DMS53 treated with DMSO at 0.1 percent for 48 hours (cell line): Measurements from ENCODE around the gene NOTUM.

Source experiments
- DNase-seq: peaks from one replicate; lab custom pipeline; 2025; ENCODE audit not compliant: unreplicated experiment; lab: John Stamatoyannopoulos, UW

Gene NOTUM

DNA sequence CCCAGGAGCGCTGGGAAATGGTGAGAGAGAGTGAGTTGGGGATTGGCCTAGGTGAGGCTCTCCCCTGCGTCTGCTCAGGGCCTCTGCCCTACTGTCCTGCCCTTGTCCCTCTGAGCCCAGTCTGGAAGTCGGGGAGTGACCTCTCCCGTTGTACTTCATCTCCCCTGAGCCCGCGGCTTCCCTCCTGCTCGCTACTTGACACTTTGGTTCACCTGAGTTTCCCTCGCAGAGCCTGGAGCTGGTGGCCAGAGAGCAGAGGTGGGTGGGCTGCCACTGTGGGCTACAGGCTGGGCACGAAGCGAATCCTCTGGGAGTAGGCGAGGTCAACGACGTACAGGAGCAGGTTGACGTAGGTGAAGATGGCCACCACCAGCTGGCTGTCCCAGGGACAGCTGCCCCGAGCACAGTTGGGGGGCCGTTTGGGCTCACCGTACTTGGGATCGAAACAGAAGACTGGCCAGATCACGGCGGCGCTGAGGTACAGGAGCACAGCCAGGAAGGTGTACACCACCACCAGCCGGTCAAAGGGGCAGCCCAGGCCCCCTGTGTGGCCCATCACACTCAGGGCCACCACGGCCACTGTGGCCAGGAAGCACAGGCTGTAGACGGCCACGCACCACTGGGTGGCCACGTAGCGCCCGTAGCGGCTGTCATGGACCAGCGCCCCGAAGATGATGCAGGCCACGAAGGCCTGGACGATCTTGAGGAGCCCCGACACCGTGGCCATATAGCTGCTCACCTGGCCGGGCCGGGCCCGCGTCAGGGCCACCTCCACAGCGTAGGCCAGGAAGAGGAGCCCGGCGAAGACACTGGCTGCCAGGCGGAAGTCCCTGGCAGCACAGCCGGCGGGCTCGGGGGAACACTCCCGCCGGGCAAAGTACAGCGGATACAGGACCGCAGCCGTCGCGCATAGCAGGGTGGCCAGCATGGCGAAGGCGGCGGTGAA is 20.2 kb downstream of the NOTUM start:
- DNase-seq = no peak

DNA sequence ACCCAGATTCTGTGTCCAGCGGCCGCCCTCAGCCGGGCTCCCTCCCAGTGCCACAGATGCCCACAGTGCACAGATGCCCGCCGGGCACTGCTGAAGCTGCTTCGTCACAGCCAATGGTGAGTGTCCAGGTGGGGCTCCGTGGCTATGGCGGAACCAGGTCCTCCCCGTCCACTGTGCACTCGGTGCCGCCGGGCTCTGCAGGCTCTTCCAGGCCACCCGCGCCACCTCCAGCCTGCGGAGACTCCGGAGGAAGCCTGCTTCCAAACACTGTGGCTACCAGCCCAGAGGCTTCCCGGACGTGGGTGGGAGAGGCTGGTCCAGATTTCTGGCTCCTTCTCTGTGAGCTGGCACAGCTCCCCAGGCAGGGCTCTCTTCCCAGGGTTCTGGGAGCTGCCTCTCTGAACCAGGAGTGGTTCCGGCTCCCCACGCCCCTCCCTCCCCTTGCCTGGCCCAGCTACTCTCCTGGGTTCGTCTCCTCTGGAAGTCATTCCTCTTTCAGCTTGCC is 21.1 kb downstream of the NOTUM start:
- DNase-seq = no peak

DNA sequence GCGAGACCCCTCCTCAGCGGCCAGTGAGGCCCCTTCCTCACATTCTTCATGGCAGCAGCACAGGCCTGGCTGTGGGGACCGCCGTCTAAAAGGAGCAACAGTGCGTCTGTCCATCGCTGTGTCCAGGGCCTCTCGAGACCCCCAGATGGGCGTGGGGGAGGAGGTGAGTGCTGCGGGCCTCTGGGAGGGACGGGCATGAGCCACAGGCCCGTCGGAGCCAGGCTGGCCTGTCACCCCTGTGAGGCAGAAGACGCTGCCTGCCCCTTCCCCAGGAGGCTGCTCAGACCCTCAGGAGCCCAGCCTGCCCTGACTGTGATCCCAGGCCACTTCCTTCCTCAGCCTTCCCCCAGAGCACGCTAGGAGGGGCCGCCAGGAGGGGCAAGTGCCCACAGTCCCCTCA is 21.8 kb downstream of the NOTUM start:
- no peak for DNase-seq

DNA sequence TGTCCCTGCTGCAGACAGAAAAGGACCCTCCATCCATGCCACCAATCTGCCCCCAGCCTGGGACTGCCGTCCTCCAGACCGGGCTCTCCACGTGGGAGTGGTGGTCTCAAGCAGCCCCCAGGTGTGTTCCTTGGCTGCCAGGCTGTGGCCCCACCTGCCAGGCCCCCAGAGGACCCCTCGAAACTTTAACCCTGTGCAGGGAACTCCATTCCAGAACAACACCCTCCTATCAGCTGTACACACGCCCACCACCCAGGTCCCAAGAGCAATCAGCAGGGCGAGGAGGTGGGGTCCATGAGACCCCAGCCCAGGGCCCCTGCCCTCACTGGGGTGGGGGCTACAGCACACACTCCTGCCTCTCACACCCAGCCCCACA is 25.3 kb downstream of the NOTUM start:
- no peak for DNase-seq

DNA sequence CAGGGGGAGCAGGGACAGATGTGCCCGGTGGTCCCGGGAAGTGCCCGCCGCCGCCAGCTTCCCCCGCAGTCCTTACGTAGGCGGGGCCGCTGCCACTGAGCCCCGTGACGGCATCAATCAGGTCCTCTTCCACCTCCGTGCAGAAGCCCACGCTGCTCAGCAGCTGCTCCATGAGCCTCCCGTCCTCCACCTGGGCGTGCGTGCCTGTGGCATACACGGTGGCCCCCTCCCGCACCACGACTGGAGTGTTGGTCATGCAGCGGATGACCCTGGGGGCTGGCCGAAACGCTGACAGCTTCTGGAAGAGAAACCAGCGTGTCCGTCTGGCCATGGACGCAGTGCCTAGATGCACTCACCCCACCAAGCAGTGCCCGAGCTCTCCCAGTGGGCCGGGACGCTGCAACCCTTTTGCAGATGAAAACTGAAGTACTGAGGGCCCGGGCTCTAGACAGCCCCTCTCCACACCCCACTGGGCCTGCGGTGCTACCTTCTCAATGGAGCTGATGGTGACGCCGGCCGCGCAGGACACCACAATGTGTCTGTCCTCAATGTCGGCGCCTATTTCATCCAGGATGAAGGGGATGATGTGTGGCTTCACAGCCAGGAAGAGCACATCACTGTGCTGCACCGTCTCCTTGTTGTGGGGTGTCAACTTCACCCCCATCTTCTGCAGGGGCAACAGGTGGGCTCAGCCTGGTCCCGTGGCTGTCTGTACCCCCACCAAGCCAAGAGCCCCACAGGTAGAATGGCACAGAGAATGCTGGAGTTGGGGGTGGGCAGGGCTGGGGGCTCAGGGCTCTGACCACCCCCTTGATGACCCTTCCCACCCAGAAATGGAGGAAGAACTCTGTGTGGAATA is 25.9 kb downstream of the NOTUM start:
- DNase-seq = no peak

DNA sequence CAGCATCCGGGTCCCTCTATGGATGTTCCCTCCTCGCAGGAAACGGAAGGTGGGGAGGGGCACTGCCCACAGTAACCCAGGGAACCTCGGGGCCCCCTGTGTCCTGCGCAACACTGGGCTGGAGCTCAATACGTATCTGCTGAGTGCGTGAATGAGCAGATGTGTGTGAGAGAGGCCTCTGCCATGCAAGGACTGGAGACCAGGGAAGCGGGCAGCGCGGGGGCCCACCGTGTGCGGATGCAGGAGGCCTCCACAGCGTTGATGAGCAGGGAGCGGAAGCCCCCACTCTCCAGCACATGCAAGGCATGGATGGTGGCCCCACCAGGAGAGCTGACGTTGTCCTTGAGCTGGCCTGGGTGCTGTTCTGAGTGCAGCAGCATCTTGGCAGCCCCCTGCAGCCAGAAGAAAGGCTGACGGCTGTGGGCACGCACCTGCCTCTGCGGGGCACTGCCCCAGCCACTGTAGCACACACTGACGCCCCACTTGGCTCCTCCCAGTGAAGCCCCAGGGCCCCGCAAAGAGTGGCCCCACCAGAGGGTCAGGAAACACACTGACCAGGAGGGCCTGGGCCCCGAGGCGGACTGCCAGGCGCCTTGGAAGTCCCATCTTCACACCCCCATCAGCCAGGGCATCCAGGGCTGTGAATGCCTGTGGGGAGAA is 26.8 kb downstream of the NOTUM start:
- DNase-seq = no peak

DNA sequence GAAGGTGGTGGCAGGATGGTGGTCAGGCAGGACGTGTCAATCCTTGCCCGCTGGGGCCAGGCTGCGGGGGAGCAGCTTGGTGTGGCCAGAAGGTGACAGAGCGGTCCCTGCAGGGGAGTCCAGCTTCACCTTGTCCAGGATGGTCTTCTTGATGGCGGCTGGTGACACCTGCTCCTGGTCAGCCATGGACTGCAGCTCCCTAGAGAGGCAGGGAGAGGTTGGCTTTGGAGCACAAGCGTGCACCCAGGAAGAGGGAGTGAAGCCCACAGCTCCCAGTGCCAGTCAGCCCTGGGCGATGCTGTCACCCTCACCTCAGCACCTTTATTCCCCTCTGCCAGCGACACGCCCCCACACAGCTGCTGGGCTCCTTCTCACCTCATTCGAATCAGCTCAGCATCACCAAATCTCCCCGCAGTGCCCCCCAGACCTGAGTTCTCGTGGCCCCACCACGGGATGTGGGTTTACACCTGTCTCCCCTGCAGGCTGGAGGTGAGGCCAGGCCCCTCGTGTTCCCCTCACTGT is 27.7 kb downstream of the NOTUM start:
- DNase-seq = no peak

DNA sequence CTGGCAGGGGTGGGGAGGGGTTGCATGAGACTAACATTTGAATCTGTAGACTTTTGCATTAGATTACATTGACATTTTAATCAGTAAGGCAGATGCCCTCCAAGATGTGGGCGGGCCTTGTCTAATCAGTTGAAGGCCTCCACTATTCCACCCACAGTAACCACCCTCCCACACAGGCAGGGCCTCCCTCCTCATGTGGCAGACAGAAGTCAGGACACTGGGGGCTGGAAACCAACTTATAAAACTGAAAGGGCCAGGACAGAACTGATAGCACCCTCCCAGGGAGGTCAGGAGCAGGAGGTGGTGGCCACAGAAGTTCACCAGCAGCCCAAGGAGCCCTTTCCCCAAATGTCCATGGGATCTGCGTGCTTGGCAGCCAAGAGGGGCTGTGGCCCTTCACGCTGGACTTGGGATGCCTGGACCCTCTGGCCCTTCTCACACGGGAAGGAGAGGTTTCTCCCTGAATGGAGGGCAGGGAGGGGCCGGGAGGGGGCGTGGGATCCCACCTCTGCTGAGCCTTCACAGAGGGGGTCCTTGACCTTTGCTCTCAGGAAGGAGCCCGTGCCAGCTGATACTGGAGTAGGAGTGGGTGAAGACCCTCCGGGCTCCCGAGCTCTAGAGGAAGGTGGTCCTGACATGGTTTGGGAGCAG is 28.5 kb downstream of the NOTUM start:
- no peak for DNase-seq

DNA sequence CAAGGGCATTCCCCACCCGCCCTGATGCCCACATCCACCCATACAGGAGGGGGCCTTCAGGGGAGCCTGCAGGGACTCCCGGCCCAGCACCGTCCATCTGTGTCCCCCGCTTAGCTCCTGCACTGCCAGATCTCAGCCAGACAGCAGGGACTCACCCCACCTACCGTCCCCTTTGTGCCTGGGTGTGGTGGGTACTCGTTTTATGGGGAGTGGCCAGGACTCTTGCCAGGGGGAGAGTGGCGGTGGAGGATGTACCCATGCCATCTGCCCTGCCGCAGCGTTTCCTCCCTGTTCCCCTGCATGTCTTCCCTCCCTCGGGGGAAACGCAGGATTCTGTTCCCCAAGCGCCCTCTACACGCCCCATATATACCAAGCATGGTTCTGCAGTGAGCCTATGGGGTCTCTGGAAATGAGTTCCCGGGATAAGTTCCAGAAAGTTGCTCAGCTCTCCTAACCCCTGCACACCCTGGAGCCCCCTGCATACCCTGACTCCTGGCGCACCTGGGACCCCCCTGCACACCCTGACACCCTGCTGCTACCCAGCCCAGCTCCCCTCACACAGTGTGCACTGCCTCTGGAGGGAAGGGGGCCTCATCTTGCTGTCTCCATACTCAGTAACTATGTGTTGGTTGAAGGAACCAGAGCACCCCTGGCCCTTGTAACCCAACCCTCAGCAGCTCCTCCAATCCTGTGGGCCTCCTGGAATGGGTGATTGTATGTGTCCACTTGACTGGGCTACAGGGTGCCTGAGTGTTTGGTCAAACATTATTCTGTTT is 29.2 kb downstream of the NOTUM start:
- DNase-seq = no peak

DNA sequence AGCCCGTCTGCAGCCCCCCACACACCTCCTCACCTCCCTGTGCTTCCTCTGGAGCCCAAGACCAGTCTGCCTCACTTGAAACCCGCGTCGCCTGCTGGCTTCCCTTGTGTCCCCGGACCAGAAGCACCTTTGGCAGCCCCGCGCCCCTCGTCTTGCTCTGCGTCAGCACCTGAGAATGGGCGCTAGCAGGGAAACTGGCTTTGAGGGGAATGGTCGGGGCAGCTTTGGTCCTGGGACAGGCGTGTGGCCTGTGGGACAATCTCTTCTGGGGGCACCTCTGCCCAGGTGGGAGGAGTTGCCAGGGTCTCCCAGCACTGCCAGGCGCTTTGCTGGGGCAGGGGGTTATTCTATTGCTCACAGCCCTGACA is 29.8 kb downstream of the NOTUM start:
- no peak for DNase-seq

DNA sequence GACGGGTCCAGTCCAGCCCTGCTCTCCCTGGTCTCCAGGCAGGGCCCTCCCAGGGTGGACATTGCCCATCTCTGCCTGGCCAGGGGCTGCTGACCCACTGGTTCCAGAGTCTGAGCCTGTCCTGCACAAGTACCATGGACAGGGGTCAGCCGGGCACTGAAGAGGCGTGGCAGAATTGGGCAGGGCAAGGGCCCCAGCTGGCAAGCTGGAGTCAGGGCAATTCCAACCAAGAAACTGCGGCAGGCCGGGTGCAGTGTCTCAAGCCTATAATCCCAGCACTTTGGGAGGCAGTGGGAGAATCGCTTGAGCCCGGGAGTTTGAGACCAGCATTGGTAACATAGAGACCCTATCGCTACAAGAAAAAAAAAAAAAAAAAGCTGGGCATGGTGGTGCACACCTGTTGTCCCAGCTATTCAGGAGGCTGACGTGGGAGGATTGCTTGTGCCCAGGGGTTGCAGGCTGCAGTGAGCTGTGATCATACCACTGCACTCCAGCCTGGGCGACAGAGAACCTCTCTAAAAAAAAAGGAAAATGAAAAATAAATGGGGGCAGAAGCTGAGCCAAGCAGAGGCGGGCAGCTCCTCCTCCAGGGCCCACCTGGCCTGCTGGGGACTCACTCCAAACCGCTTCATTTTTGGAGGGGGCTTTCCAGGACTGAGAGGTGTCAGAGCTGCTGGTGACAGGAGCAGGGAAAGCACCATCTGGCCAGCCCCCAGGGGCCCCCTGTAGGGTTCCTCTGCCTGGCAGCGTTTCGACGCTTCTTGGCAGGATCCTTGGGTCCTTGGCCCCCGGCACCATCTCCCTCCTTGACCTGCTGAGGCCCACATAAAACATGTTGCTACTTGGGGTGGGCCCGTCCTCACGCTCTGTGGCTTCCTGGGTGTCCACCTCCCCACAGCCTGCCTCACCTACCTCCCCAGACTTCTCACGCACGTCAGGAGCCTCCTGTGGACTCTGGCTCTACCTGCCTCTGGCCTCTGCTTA is 30.6 kb downstream of the NOTUM start:
- DNase-seq = no peak

DNA sequence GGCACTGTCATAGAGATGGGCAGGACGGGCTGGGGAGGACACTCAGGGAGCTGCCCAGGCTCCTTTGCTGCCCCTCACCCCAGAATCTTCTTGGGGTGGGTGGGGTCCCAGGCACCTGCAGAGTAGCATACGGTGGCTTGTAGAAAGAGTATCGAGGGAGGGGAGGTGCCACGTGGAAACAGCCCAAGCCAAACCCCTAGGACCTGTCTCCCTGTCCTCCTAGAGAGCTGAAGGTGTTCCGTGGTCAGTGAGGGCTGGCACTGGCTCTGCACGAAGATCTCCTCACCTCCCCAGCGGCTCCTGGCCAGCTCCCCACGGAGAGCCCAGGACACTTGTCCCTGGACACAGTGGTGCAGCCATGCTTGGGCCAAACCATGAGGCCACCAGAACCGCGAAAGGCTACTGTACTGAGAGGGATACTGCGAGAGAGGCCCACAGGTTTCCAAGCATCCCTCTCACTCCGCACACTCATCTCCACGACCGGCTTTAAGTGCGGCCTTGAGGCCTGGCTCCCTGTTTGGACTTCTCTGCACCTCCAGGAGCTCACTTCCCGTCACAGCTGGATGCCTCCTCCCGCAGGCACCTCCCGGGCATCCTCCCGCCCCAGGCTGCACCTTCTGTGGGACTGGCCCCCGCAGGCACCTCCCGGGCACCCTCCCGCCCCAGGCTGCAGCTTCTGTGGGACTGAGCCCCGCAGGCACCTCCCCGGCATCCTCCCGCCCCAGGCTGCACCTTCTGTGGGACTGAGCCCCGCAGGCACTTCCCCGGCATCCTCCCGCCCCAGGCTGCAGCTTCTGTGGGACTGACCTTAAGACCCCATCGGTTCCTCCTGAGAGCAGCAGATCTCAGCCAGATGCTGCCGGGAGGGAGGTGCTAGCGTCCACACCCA is 31.5 kb downstream of the NOTUM start:
- no peak for DNase-seq

DNA sequence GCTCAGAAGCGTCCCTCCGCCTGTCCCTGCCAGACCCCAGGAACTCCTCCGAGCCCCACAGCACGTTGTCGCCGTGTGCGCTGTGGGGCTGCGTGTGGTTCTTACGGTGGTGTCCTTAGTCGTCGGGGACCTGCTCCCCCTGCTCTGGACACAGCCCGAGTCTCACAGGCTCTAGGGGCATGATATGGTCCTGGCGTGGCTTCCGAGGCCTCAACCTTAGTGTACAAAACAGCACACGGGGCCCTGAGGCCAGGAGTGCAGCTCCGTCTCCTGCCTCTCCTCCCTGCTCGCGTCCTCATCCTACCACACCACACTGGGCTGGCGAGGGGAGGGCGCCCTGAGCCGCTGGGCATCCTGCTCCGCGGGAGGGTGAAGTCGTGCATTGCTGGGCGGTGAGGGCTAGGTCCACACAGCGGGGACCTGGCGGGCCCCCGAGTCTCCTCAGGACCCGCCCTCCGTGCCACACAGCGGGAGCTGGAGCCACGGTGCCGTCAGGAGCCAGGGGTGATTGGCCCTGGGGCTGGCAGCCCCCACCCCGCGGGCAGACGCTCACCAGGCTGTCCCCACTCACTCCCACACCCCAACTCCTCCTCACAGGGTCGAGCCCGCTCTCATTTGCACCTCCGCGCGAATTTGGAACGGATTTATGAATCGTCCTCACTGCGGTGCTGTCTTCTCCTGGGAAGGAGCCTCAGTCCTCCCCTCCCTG is 32.3 kb downstream of the NOTUM start:
- DNase-seq = no peak

DNA sequence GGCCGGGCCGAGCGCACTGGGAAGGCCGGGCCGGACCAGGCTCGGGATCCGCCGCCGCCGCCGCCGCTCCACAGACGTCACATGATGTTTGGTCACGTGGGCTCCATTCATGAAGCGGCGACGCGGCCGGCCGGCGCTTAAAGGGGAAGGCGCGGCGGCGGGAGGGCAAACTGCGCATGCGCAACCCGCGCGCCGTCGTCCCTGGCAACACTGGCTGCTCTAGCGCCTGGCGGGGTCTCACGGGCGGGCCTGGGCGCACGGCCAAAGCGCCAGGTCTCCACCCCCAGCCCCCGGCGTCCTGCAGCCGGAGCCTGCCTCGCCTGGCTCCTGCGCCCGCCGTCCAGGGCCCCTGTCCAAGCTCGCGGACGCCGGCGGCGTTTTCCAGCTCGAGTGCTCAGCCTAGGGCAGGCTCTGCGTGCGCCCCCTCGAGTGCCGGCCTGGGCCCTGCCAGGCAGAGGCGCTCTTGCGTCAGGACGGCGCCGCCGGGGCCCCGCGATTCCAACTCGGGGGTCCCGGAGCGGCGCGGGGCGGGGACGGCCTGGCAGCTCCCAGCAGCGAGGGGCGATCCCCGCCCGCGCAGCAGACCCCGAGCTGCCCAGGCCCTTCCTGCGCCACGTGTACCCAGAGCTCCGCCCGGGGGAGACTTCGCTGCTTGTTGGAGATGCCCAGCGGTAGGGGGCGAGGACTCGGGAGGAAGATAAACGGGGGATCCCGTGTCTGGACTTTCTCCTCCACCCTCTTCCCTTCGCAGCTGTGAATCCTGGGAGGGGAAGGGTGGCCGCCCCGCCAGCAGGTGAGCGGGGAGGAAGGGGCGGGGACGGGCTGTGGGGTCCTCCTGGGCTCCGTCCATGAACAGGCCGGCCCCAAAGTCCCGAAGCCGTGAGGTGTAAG is 33.1 kb downstream of the NOTUM start, which contains the start of gene MAFG:
TSS of gene MAFG (minus strand) at position 83 of the 891 bp plus-strand sequence. CDS start 4,550 bp downstream, outside the sequence.
- peak; percentile 87 for DNase-seq

DNA sequence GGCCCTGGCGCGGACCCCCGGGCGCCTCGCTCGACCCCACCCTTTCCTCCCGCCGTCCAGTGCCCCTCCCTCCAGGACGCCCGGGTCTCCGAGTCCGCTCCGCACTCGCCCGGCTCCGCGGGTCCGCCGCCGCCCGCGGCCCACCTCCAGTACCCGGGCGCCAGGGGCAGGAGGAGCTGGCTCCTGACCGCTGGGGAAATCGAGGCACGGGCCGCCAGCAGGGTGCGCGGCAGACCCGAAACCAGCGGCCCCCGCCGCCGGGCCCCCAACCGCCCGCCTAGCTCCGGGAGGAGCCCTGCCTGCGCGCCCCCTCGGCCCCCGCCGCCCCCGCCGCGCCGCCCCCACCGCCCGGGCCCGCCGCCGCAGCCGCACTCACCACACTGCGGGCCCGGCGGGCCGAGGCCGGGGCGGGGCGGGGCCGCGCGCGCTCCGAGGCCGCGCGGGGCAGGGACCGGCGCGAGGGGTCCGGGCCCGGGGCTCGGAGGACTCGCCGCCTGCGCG is 33.8 kb downstream of the NOTUM start:
- no peak for DNase-seq
